HepG2 (cell line): ENCODE measurements around the gene ANG. TPM values are rescaled to one million over a fixed set of nuclear protein-coding genes. Genes with fewer than 3 reads are reported as not detected.
A peak's percentile ranks its signal among the peaks of the same experiment; 100 is the strongest.

Source experiments
- ATF1 ChIP-seq: IDR thresholded peaks from 2 replicates; pipeline ENCODE4 v1.6.1; 2016; ENCODE audit warnings: mild to moderate bottlenecking, control low read depth
- BCL6 ChIP-seq: IDR thresholded peaks from 2 replicates; pipeline ENCODE4 v1.6.1; 2016; ENCODE audit warnings: missing genetic modification reagents, missing compliant biosample characterization
- DMTF1 ChIP-seq: sonication (generic); formaldehyde crosslinking; IDR thresholded peaks from 2 replicates; pipeline ENCODE4 v1.4.0; 2020; ENCODE audit warnings: mild to moderate bottlenecking, missing genetic modification reagents
- EP300 ChIP-seq, 3 experiments: sonication (generic) in 1 of 3; formaldehyde crosslinking in 1 of 3; IDR thresholded peaks; 2 replicates each; pipeline versions ENCODE4 v1.5.1 to v1.6.1; 2011 to 2020; ENCODE audit warnings: low read depth in 2 of 3, low read length in 2 of 3, borderline replicate concordance in 1 of 3, improper control_type of control experiment in 1 of 3, mild to moderate bottlenecking in 1 of 3, missing genetic modification reagents in 1 of 3, moderate library complexity in 1 of 3
- GPBP1L1 ChIP-seq: sonication (generic); formaldehyde crosslinking; IDR thresholded peaks from 2 replicates; pipeline ENCODE4 v1.5.0; 2020; ENCODE audit warnings: mild to moderate bottlenecking, missing genetic modification reagents
- HNF4G ChIP-seq, 2 experiments: sonication (generic) in 1 of 2; formaldehyde crosslinking in 1 of 2; IDR thresholded peaks; 2 replicates each; pipeline versions ENCODE4 v1.4.0 to v1.6.1; 2011 to 2020; ENCODE audit warnings: borderline replicate concordance in 2 of 2, low read depth in 2 of 2, mild to moderate bottlenecking in 2 of 2, low read length in 1 of 2, missing genetic modification reagents in 1 of 2, moderate library complexity in 1 of 2
- HNRNPLL ChIP-seq: fragments of 200-400 bp; formaldehyde crosslinking; IDR thresholded peaks from 2 replicates; pipeline ENCODE4 v1.6.1; 2017; ENCODE audit warnings: mild to moderate bottlenecking, low read depth, low read length; ENCODE audit not compliant: poor library complexity, severe bottlenecking
- HOXD1 ChIP-seq: sonication (generic); formaldehyde crosslinking; IDR thresholded peaks from 2 replicates; pipeline ENCODE4 v1.5.0; 2020; ENCODE audit warnings: missing genetic modification reagents
- KLF12 ChIP-seq: sonication (generic); formaldehyde crosslinking; IDR thresholded peaks from 2 replicates; pipeline ENCODE4 v1.4.0; 2020; ENCODE audit warnings: missing genetic modification reagents, borderline replicate concordance
- MIER2 ChIP-seq: IDR thresholded peaks from 2 replicates; pipeline ENCODE4 v1.6.1; 2016; ENCODE audit warnings: missing biosample characterization, missing genetic modification reagents
- NCOR1 ChIP-seq: fragments of 200-600 bp; sonication (generic); IDR thresholded peaks from 2 replicates; pipeline ENCODE4 v1.7.0; 2017; ENCODE audit warnings: antibody characterized with exemption, low read length, borderline replicate concordance
- PBX2 ChIP-seq: IDR thresholded peaks from 2 replicates; pipeline ENCODE4 v1.6.1; 2016; ENCODE audit warnings: control low read depth
- PHF5A ChIP-seq: IDR thresholded peaks from one replicate; pipeline ENCODE4 v1.6.1; 2018; ENCODE audit warnings: low read depth, missing genetic modification reagents; ENCODE audit not compliant: unreplicated experiment
- SRF ChIP-seq: IDR thresholded peaks from 2 replicates; pipeline ENCODE4 v1.6.1; 2011; ENCODE audit warnings: mild to moderate bottlenecking, low read depth, low read length, moderate library complexity
- YY1 ChIP-seq: IDR thresholded peaks from 2 replicates; pipeline ENCODE4 v1.6.1; 2011; ENCODE audit warnings: low read length, low read depth, moderate library complexity, mild to moderate bottlenecking; ENCODE audit not compliant: insufficient read depth, insufficient replicate concordance
- ZBTB7B ChIP-seq: sonication (generic); formaldehyde crosslinking; IDR thresholded peaks from 2 replicates; pipeline ENCODE4 v1.4.0; 2020; ENCODE audit warnings: missing genetic modification reagents
- ZNF18 ChIP-seq: sonication (generic); formaldehyde crosslinking; IDR thresholded peaks from 2 replicates; pipeline ENCODE4 v1.8.0; 2022; ENCODE audit warnings: mild to moderate bottlenecking, missing genetic modification reagents; ENCODE audit not compliant: insufficient replicate concordance
- ZNF589 ChIP-seq: sonication (generic); formaldehyde crosslinking; conservative IDR thresholded peaks from 2 replicates; pipeline ENCODE4 v1.8.0; 2022; ENCODE audit warnings: mild to moderate bottlenecking, moderate library complexity, missing genetic modification reagents
- ZNF792 ChIP-seq: IDR thresholded peaks from 2 replicates; pipeline ENCODE4 v1.6.1; 2016
- ZSCAN30 ChIP-seq: sonication (generic); formaldehyde crosslinking; IDR thresholded peaks from 2 replicates; pipeline ENCODE4 v1.5.0; 2020; ENCODE audit warnings: mild to moderate bottlenecking, missing genetic modification reagents
- polyA plus RNA-seq, 8 experiments: library from polyadenylated mRNA; depleted of rRNA in 3 of 8; stranded (reverse) in 7 of 8; unstranded in 1 of 8; fragments of >200 nt; fragmentation: Illumina TruSeq in 4 of 8; extraction: Trizol in 4 of 8; gene quantifications; 2 replicates each; pipeline versions ENCODE4 v1.2.1 to v1.2.3, GENCODE V29; 2011 to 2016; ENCODE audit warnings: low read depth in 4 of 8, missing spikeins in 1 of 8, mixed read lengths in 1 of 8; ENCODE audit not compliant: insufficient read depth in 1 of 8
- total RNA-seq, 5 experiments: library from RNA; depleted of rRNA; stranded (reverse); fragments of >200 nt; fragmentation: Illumina TruSeq; extraction: Trizol; gene quantifications; 2 replicates each; pipeline ENCODE4 v1.2.3, GENCODE V29; 2016; ENCODE audit warnings: low read depth in 1 of 5
- TF ChIP-seq, protein P1 (sequence below): sonication (generic); formaldehyde crosslinking; IDR thresholded peaks from 2 replicates; pipeline ENCODE4 v1.8.1; 2023; ENCODE audit warnings: mild to moderate bottlenecking, missing genetic modification reagents

Gene ANG
- total and polyA plus RNA-seq, 2 of the 13 experiments (the other 11 are each of a cell fraction or from before 2014, with no cell fraction given): 83.6 to 401 TPM

GRCh38 chr14:20683125-20683890, 5.3 kb upstream of the ANG start (continued):
- TF ChIP-seq GPBP1L1 (CRISPR knock-in tag): no peak
- no peak for TF ChIP-seq PBX2 (CRISPR knock-in tag)
- peak in 1 of 2 experiments; percentile 24; a peak in 1 of 4 replicates for TF ChIP-seq EP300 (IDR thresholded peaks at IDR 0.05; ENCODE audit: low read depth in 2 of 2, low read length in 2 of 2)
- no peak for TF ChIP-seq EP300 (CRISPR knock-in tag; IDR thresholded peaks at IDR 0.05; ENCODE audit: borderline replicate concordance)
- no peak for TF ChIP-seq ZSCAN30 (CRISPR knock-in tag)
- no peak for TF ChIP-seq YY1
- TF ChIP-seq ATF1 (CRISPR knock-in tag): no peak; the same call in 1 of the 2 replicates
- TF ChIP-seq ZNF18 (CRISPR knock-in tag): peak; percentile 10
- no peak for TF ChIP-seq HNF4G (IDR thresholded peaks at IDR 0.05; ENCODE audit: borderline replicate concordance, low read depth, low read length)
- no peak for TF ChIP-seq HNF4G (CRISPR knock-in tag; IDR thresholded peaks at IDR 0.05; ENCODE audit: borderline replicate concordance, low read depth)
- 0 out of 2 replicates have a peak, but pooled peaks have one; percentile 52 for TF ChIP-seq BCL6
- TF ChIP-seq HOXD1 (CRISPR knock-in tag): peak; percentile 14; the same call in 1 of the 2 replicates
- no peak for TF ChIP-seq NCOR1
- TF ChIP-seq PHF5A: peak; percentile 20
- TF ChIP-seq SRF: peak; percentile 40; the same call in 1 of the 2 replicates
- TF ChIP-seq, protein P1, sequence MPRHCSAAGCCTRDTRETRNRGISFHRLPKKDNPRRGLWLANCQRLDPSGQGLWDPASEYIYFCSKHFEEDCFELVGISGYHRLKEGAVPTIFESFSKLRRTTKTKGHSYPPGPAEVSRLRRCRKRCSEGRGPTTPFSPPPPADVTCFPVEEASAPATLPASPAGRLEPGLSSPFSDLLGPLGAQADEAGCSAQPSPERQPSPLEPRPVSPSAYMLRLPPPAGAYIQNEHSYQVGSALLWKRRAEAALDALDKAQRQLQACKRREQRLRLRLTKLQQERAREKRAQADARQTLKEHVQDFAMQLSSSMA (CRISPR knock-in tag): peak; percentile 83; the same call in 1 of the 2 replicates
- TF ChIP-seq ZBTB7B (CRISPR knock-in tag): 0 out of 2 replicates have a peak, but pooled peaks have one; percentile 17
- TF ChIP-seq MIER2 (CRISPR knock-in tag): peak; percentile 64; the same call in 1 of the 2 replicates
- TF ChIP-seq ZNF589 (CRISPR knock-in tag): peak; percentile 26; the same call in 1 of the 2 replicates
- TF ChIP-seq KLF12 (CRISPR knock-in tag): no peak
- peak; percentile 85 for TF ChIP-seq ZNF792 (CRISPR knock-in tag)
- no peak for TF ChIP-seq DMTF1
- TF ChIP-seq HNRNPLL: no peak
